Transverse colon (tissue), 4 donors: Measurements from ENCODE around the gene CYP19A1. TPM values are rescaled to one million over a fixed set of nuclear protein-coding genes. Genes with fewer than 3 reads are reported as not detected.
A peak's percentile ranks its signal among the peaks of the same experiment; 100 is the strongest.

Experiments used
- DNase-seq: peaks from one replicate; pipeline ENCODE4 v3.0.0-alpha.2; 2019
- H3K27ac ChIP-seq, 4 donors: fragments of 200-600 bp; sonication (generic); 2 replicates each; pipeline ENCODE4 v1.5.1; 2016 to 2018; ENCODE audit warnings: inconsistent platforms in 4 of 4
- H3K27me3 ChIP-seq: fragments of 200-600 bp; sonication (generic); 2 replicates; pipeline ENCODE4 v1.5.1; 2017; ENCODE audit warnings: inconsistent platforms
- H3K36me3 ChIP-seq, 4 donors: fragments of 200-600 bp; sonication (generic); 2 replicates each; pipeline ENCODE4 v1.5.1; 2017 to 2019; ENCODE audit warnings: inconsistent platforms in 4 of 4
- H3K4me1 ChIP-seq, 4 donors: fragments of 200-600 bp; sonication (generic); 2 replicates each; pipeline ENCODE4 v1.5.1; 2017 to 2020; ENCODE audit warnings: inconsistent platforms in 4 of 4
- H3K4me3 ChIP-seq, 4 donors: fragments of 200-600 bp; sonication (generic); 1 replicate in 1 of 4; 2 replicates in 3 of 4; pipeline versions ENCODE4 v1.5.1 to v1.6.1; 2017 to 2019; ENCODE audit warnings: inconsistent platforms in 4 of 4
- H3K9me3 ChIP-seq, 2 donors: fragments of 200-600 bp; sonication (generic); 2 replicates each; pipeline ENCODE4 v1.5.1; 2017 to 2019; ENCODE audit warnings: inconsistent platforms in 2 of 2
- EP300 ChIP-seq: sonication (generic); formaldehyde crosslinking; IDR thresholded peaks from one replicate; pipeline ENCODE4 v1.6.1; 2017; ENCODE audit warnings: antibody characterized with exemption, low read depth
- POLR2A ChIP-seq: fragments of 450-650 bp; IDR thresholded peaks from one replicate; pipeline ENCODE4 v1.6.1; 2016; ENCODE audit warnings: antibody characterized with exemption, mild to moderate bottlenecking, moderate library complexity
- POLR2AphosphoS5 ChIP-seq, 3 donors: sonication (generic); formaldehyde crosslinking; IDR thresholded peaks; one replicate each; pipeline ENCODE4 v1.6.1; 2016; ENCODE audit warnings: antibody characterized with exemption in 3 of 3
- WGBS, 2 donors: methylation state at CpG; one replicate each; pipeline ENCODE4 v1.1.5; 2018; ENCODE audit warnings: low coverage in 1 of 2; 5-methylcytosine and 5-hydroxymethylcytosine counted together
- in situ Hi-C, 4 donors: fragments of 200-750 bp; cut with MboI; loops; one replicate each; pipeline versions ENCODE4 v1.15.0 to v1.15.1; 2017; ENCODE audit warnings: low sequenced_read_pairs in 3 of 4, low pct_ligation_motif_present in 1 of 4, low pct_unique_long_range_greater_than_20kb in 1 of 4
- intact Hi-C: fragments of 100-400 bp; cut with DNase I; formaldehyde crosslinking; loops from one replicate; pipeline ENCODE4 v1.15.1; 2023; ENCODE audit warnings: low total_unique reads
- total RNA-seq, 4 donors: library from RNA; depleted of rRNA; stranded (reverse); fragments of >200 nt; gene quantifications; one replicate each; pipeline ENCODE4 v1.1.0, GENCODE V29; 2016
- TF ChIP-seq, protein P1 (sequence below), 5 experiments: fragments of 200-600 bp in 3 of 5; fragments of 450-650 bp in 2 of 5; sonication (generic) in 3 of 5; IDR thresholded peaks; 1 replicate in 2 of 5; 2 replicates in 3 of 5; pipeline ENCODE4 v1.5.1; 2016 to 2017; ENCODE audit warnings: antibody characterized with exemption in 5 of 5, inconsistent platforms in 3 of 5, mild to moderate bottlenecking in 2 of 5, moderate library complexity in 1 of 5

The CYP19A1 gene
- total RNA-seq, 4 donors from 2014 or later: not detected

DNA sequence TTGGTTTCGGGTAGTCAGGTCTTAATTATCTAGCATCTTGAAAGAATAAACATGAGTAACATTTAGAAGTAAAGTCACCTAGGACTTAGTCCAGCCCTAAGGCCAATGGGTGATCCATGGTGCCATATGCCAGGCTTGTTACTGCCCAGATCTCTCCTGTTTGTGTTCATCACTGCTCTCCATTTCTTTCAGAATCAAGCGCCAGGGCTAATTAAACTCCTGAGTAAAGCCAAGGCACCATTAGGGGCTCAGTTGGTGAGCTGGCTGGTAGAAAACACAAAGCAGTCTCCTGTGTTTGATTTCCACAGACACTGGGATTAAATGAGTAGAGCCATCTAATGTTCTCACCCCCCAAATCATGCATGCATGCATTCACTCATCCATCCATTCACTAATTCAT, 11.3 kb downstream of the CYP19A1 start:
- 83 to 92% methylated on average over 2 of the region's 2 CpGs for WGBS, 2 donors
- intact Hi-C loops: no loop called here
- no peak for DNase-seq

DNA sequence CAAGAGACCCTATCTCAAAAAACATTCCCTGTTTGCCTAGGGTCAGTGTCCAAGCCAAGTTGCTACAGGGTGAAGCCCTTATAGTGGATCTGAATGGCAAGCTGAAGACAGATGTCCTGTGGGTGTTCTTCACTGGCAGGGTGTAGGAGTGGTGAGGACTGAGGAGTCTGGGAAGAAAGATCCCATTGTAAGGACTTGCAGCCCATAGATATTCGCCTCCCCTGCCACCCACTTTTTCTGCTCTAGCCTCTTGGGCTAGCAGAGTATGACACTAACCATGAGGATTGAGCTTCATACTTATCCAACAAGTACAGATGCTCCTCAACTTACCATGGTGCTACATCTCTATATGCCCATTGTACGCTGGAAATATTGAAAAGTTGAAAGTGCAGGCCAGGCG, 13.2 kb downstream of the CYP19A1 start:
- intact Hi-C loops (no loop called here), in situ Hi-C loops (no loop called here)
- 86 to 87% methylated on average over 1 to 3 of the region's 3 CpGs for WGBS, 2 donors
- H3K27me3 ChIP-seq: no peaks in the 10 kb centered on the region
- no peaks in the 10 kb centered on the region for H3K36me3 ChIP-seq
- no peak for TF ChIP-seq EP300
- TF ChIP-seq, protein P1, sequence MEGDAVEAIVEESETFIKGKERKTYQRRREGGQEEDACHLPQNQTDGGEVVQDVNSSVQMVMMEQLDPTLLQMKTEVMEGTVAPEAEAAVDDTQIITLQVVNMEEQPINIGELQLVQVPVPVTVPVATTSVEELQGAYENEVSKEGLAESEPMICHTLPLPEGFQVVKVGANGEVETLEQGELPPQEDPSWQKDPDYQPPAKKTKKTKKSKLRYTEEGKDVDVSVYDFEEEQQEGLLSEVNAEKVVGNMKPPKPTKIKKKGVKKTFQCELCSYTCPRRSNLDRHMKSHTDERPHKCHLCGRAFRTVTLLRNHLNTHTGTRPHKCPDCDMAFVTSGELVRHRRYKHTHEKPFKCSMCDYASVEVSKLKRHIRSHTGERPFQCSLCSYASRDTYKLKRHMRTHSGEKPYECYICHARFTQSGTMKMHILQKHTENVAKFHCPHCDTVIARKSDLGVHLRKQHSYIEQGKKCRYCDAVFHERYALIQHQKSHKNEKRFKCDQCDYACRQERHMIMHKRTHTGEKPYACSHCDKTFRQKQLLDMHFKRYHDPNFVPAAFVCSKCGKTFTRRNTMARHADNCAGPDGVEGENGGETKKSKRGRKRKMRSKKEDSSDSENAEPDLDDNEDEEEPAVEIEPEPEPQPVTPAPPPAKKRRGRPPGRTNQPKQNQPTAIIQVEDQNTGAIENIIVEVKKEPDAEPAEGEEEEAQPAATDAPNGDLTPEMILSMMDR (IDR thresholded peaks at IDR 0.05): no peak
- TF ChIP-seq POLR2A: no peak
- no peak for TF ChIP-seq POLR2AphosphoS5 (IDR thresholded peaks at IDR 0.05)
- H3K4me3 ChIP-seq: no peak overlapping the region
- H3K27ac ChIP-seq: no peak overlapping the region
- H3K9me3 ChIP-seq: no peaks in the 10 kb centered on the region
- no peaks in the 10 kb centered on the region for H3K4me1 ChIP-seq
- DNase-seq: no peak

More for the DNA sequence above, 11.3 kb downstream of the CYP19A1 start:
- Histone ChIP-seq H3K9me3 (no peaks in the 10 kb centered on the region), H3K27me3 (no peaks in the 10 kb centered on the region), H3K4me3 (no peak overlapping the region), H3K27ac (no peak overlapping the region), H3K36me3 (no peaks in the 10 kb centered on the region), H3K4me1 (no peaks in the 10 kb centered on the region)
- in situ Hi-C loops: no loop called here
- TF ChIP-seq EP300 (no peak), POLR2A (no peak), POLR2AphosphoS5 (IDR thresholded peaks at IDR 0.05) (no peak)
- TF ChIP-seq, protein P1 (IDR thresholded peaks at IDR 0.05): no peak

DNA sequence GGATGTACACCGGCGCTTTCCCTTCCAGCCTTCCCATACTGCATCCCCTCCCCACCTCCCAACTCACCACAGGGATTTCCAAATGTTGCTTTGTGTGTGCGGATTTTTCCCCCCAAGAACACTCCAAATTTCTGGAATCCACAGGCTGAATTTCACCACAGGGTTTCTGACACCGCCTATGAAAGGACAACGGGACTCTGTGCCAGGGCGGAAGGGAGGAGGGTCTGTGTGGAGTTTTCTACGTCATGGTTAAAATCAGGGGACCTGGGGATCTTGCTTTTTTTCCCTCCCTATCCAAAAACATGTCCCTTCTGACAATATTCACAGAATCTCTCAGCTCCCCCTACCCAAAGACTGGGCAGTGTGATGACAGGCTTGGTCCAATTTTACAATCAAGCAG, 14.6 kb downstream of the CYP19A1 start:
- H3K4me3 ChIP-seq: no peak overlapping the region
- intact Hi-C loops: no loop called here
- 82 to 100% methylated on average over 2 to 7 of the region's 7 CpGs for WGBS, 2 donors

DNA sequence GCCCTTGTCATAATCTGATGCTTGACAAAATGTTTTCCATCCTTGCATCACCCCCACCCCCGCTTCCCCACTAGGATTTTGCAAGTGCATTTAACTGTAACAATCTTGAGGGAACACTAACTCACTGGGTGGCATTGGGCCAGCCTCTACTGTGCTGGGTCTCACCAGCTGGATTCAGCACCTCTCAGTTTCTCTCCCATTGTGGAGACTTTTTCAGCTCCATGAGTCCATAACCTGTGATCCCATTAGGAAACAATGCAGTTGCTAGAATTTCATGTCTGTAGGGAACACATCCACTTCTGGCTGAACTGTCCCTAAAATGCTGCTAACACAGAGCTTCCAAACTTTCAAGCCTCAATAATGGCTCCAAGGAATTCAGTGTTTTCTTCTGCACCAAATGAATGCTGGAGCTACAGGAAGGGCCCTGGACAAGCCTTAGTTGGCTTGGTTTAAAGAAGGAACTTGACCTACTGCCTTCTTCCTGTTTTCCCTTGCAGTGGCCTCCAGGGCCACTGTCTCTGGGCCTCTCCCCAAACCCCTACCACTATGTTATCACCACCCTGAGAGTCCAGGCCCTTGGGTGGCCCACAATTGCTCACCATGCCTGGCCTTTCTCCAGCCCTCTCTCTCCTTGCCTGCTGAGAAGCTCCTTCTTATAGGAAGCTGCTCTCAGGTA, 15.6 kb downstream of the CYP19A1 start:
- TF ChIP-seq, protein P1 (IDR thresholded peaks at IDR 0.05): no peak
- TF ChIP-seq POLR2A (no peak), POLR2AphosphoS5 (IDR thresholded peaks at IDR 0.05) (no peak)
- peak; percentile 28 for DNase-seq
- Histone ChIP-seq H3K27me3 (no peaks in the 10 kb centered on the region), H3K9me3 (no peaks in the 10 kb centered on the region), H3K4me1 (no peaks in the 10 kb centered on the region), H3K27ac (peak overlapping the region in 3 of 4 donors; percentile 10 to 34 (median 21)), H3K36me3 (no peaks in the 10 kb centered on the region), H3K4me3 (no peak overlapping the region)
- WGBS, 2 donors: 22 to 82% methylated on average over 1 of the region's 1 CpG
- in situ Hi-C loops (no loop called here), intact Hi-C loops (no loop called here)

More for the DNA sequence above, 14.6 kb downstream of the CYP19A1 start:
- Histone ChIP-seq H3K27me3 (no peaks in the 10 kb centered on the region), H3K9me3 (no peaks in the 10 kb centered on the region), H3K4me1 (no peaks in the 10 kb centered on the region), H3K27ac (no peak overlapping the region), H3K36me3 (no peaks in the 10 kb centered on the region)
- no peak for DNase-seq
- in situ Hi-C loops: no loop called here
- TF ChIP-seq, protein P1 (IDR thresholded peaks at IDR 0.05): no peak
- TF ChIP-seq POLR2AphosphoS5 (IDR thresholded peaks at IDR 0.05): no peak
- TF ChIP-seq POLR2A: no peak
- no peak for TF ChIP-seq EP300
